8988T (cell line): ENCODE results near the gene MARCHF5.
"Not testable (repeated sequence)": the region's sequence is repeated elsewhere in the genome, so short reads cannot be mapped to it uniquely, and the experiment has no call there.

ENCODE experiments used
- DNase-seq: peaks from one replicate; pipeline ENCODE4 v3.0.0; 2011

MARCHF5 gene

DNA sequence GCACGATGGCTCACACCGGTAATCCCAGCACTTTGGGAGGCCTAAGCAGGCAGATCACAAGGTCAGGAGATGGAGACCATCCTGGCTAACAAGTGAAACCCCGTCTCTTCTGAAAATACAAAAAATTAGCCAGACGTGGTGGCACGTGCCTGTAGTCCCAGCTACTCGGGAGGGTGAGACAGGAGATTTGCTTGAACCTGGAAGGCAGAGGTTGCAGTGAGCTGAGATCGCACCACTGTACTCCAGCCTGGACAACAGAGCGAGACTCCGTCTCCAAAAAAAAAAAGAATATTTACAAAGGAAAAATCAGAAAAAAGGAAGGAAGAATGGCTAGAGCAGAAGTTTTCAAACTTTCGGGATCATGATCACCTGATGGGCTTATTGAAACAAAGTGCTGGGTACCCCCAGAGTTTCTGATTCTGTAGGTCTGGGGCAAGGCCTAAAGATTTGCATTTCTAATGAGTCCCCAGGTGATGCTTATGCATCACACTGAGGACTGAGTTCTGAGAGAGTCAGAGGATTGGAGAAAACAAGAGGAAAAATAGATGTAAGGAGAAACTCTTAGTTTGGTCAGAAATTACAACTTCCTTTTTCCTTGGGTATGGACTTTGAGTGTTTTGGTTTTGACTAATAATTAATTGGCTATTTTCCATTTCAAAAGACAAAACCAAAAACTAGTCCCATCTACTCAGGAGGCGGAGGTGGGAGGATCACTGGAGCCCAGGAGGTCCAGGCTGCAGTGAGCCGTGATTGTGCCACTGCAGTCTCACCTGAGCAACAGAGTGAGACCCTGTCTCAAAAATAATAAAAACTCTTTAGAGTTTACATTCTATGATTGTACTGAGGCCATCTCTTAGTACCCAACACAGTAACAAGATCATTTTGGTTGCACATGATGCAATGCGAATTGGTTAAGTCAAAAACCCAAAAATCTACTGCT is 14.4 kb downstream of the MARCHF5 start:
- DNase-seq = no peak

DNA sequence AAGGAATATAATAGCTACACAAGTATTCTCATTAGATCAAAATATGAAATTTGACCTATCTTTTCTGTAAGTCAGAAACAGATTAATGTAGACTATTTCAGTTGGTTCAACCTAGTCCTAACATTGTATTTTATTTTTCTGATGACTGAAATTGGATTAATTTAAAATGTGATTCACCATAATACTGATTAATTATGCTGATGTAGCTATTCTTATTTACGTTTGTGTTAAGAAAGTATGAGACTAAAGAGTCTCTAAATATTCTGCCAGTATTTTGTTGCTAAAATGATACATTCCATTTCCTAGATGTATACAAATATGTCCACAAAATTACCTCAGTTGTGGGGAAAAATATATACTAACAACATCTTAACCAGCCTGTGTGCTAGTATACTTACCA is 18.3 kb downstream of the MARCHF5 start:
- DNase-seq = no peak

DNA sequence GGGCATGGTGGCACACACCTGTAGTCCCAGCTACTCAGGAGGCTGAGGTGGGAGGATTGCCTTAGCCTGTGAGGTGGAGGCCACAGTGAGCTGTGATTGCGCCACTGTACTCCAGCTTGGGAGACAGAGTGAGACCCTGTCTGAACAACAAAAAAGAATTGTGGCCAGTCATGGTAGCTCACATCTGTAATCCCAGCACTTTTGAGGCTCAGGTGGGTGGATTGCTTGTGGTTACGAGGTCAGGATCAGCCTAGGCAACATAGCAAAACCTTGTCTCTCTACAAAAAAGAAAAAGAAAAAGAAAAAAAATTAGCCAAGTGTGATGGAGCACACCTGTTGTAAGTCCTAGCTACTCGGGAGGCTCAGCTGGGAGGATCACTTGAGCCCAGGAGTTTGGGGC is 22.8 kb downstream of the MARCHF5 start:
- no peak for DNase-seq

DNA sequence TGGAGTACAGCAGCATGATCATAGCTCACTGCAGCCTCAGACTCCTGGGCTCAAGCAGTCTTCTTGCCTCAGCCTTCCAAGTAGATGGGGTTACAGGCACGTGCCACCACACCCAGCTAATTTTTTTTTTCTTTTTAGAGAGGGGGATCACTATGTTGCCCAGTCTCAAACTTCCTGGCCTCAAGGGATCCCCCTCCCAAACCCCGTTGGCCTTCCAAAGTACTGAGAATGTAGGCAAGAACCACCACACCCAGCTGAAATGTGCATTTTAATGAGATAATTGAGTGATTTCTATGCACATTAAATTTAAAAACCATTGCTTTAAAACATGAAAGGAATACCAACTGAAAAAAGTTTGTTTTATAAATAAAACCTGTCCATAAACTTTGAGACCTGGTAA is 25.6 kb downstream of the MARCHF5 start:
- DNase-seq = no peak

DNA sequence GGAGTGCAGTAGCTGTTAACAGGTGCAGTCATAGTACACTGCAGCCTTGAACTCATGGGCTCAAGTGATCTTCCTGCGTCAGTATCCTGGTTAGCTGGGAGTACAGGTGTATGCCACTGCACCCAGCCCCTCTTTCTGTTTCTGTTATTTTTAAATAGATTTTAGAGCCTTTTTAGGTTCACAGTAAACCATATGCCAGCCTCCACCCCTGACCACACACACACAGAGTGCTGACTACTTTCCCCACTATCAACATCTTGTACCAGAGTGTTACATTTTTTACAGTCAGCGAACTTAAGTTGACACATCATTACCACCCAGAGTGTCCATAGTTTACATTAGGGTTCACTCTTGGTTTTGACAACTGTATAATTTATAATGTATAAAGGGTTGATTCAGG is 32.1 kb downstream of the MARCHF5 start:
- no peak for DNase-seq

DNA sequence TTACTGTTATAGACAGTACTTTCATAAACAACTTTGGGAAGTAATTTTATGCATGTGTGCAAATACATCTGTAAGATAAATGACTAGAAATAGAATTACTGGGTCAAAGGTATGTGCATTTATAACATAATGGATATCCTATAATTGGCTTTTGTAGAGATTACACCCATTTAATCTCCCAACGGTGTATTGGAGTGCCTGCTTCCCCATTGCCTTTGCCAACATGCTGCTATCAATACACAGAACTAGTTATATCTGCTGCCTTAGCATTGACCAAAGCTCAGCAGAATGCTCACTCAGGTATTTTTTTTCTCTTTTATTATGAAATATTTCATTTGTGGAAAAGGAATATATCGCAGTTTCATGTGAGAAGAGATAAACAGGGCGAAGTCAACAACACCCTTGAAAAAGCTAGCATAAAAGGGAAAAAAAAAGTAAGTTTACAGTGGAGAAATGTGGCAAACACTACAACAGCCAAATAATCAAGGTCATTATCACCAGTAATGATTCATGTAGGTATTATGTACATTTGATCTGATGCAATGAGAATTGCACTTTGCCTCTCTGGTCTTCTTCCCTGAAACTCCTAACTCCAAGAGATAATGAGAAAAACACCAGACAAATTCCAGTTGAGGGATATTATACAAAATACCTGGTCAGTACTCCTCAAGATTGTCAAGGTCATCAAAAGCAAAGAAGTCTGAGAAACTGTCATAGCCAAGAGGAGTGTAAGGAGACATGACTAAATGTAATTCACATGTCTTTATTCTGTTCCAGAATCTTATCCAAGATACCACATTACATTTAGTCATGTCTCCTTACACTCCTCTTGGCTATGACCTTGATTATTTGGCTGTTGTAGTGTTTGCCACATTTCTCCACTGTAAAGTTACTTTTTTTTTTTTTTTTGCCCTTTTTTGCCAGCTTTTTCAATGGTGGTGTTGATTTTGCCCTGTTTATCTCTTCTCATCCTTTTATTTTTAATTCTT is 36.8 kb downstream of the MARCHF5 start:
- DNase-seq = no peak

DNA sequence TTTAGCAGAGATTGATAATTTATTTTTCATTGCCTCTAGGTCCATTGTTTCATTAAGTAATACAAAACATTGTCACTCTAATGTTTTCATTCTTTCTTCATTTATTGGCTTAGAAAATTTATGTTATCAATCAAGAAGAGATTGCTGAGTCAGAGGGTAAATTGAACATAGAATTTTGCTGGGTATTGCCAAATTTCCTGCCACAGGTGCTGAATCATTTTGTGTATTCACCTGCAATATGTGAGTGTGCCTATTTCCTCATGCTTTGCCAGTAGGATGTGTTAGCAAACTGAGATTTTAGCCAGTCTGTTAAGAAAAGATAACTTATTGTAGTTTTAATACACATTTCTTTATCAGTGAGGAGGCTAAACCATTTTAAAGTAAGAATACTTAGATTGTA is 38.0 kb downstream of the MARCHF5 start:
- no peak for DNase-seq

DNA sequence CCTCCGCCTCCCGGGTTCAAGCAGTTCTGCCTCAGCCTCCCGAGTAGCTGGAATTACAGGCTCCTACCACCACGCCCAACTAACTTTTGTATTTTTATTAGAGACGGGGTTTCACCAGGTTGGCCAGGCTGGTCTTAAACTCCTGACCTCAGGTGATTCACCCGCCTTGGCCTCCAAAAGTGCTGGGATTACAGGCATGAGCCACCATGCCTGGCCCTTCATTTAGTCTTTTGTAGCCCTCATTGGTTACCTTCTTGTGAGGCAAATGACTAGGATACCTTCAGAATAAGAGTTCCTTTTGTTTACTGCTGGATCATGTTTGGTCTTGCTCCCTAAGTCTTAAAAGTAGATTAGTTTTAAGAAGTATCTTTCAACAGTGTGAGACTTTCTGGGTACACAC is 39.0 kb downstream of the MARCHF5 start:
- not testable (repeated sequence) for DNase-seq

DNA sequence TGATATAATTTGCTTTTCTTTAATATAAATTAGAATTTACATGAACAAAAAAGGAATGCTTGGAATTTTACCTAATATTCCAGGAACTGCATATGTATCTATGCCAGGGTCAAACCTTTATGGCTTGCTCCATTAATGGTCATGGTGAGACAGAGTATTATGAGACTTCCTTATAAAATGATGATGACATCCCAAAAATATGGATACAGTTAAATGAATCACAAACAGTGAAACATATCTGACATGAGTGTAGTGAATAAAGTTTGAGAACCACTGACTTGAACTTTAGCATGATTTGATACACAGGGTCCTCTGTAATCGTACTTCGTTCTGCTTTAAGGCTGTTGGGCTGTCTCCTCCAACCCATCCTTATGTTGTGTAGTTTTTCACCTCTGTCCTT is 51.8 kb downstream of the MARCHF5 start:
- DNase-seq = no peak

DNA sequence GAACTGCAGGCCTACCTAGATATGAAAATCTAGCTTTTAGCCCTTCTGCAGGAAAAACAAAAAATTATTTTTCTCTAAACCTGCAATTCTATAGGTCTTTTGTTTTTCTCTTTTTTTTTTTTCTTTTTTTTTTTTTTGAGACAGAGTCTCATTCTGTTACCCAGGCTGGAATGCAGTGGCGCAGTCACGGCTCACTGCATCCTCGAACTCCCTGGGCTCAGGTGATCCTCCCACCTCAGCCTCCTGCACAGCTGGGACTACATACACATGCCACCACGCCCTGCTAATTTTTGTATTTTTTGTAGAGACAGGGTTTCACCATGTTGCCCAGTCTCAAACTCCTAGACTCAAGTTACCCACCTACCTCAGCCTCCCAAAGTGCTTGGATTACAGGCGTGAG is 54.6 kb downstream of the MARCHF5 start:
- DNase-seq = not testable (repeated sequence)

DNA sequence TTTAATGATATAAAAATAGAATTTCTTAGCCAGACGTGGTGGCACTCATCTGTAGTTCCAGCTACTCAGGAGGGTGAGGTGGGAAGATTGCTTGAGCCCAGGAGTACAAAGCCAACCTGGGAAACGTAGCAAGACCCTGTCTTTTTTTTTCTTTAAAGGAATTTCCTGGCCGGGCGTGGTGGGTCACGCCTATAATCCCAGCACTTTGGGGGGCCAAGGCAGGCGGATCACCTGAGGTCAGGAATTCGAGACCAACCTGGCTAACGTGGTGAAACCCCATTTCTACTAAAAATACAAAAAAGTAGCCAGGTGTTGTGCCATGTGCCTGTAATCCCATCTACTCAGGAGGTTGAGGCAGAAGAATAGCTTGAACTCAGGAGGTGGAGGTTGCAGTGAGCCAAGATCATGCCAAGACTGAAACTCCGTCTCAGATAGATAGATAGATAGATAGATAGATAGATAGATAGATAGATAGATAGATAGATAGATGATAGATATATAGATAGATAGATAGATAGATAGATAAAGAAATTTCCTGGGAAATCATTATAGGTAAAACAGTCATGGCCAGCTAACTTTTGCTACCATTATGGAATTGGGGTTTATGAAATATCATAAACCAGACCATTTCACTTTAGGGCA is 56.2 kb downstream of the MARCHF5 start:
- DNase-seq = not testable (repeated sequence)

DNA sequence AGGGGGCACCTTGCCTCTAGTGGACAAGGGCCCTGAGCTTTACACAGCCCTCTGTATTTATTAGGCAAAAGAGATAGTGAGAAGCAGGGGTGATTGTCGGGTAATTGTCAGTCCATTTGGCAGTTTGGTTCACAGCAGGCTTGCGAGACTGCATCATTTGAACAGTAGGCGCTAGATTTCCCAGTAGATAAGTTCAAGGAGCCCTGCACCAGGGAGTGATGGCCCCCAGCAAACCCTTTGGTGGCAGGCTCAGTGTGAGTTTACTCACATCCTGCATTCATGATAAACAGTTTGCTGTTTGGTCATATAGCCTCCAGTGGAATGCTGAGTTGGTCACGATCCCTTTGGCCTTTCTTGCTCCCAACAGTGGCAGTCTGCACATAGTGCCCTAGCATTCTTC is 59.4 kb downstream of the MARCHF5 start:
- no peak for DNase-seq

DNA sequence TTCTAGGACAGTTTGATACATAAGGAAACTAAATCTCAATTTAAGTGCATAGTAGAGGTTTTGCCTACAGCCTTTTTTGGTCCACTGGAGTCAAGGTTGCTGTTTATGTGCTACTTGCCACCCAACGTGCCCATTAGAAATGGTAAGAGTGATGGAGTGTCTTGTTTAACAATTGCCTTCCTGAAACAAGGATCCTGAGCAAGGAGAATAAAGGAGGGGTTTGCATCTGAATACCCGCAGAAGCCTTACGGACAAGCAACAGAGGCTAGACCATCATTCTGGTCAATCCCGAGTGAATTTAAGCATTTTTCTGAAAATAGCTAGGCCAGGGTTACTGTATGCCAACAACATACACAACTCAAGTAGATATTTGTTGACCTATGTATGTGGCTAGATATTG is 63.6 kb downstream of the MARCHF5 start:
- DNase-seq = no peak

DNA sequence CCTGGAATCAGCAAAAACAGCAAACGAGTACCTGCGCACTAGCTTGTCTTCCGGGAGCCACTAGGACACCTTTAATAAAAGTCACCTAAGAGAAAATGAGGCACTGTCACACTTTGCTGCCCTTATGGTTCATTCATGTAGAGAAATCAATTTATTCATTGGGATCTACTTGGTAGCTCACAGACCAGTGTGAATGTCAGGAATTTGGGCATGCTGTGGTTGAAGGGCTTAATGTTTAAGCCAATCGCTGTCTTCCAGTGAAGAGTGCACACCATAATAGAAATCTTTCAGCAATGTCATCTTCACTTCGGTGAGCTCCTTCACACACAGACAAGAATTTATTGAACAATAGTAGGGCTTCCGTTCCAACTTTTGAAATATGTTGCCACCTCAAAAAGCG is 65.1 kb downstream of the MARCHF5 start:
- no peak for DNase-seq

DNA sequence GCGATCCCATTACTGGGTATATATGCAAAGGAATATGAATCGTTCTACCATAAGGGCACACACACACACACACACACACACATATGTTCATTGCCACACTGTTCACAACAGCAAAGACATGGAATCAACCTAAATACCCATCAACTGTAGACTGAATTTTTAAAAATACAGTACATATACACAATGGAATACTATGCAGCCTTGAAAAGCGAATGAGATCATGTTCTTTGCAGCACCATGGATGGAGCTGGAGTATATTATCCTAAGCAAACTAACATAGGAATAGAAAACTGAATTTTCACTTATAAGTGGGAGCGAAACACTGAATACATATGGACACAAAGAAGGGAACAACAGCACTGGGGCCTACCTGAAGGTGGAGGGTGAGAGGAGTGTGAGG is 72.5 kb downstream of the MARCHF5 start:
- DNase-seq = no peak

DNA sequence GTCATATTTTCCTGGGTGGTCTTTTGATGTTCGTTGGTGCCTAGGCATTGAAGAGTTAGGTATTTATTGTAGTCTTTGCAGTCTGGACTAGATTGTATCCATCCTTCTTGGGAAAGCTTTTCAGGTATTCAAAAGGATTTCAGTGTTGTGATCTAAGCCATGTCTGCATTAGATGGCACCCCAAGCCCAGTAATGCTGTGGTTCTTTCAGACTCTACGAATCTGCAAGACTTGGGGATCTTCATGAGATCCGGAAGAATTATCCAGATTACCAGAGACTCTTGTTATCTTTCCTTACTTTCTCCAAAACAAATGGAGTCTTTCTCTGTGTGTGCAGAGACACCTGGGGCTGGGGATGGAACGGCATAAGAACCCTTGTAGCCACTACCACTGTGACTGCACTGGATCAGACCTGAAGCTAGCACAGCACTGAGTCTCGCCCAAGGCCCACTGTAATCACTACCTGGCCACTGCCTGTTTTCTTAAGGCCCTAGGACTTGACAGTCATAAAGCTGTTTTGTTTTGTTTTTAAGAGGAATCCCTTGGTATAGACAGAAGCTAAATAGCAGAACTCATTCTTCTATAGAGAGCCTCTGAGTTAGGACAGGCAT is 75.5 kb downstream of the MARCHF5 start:
- no peak for DNase-seq

DNA sequence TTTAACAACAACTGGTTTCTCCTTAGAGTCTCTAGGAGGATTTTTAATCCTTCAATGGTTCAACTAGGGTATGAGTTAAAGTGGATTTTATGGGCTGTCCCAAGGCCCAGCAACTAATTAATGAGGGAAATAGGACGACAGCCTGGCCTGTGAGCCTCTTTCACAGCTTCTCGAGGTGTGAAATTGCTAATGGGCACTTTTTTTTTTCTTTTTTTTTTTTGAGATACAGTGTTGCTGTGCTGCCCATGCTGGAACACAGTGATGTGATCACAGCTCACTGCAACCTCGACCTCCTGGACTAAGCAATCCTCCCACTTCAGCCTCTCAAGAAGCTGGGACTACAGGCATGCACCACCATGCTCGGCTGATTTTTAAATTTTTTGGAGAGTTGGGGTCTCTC is 87.0 kb downstream of the MARCHF5 start:
- DNase-seq = no peak

DNA sequence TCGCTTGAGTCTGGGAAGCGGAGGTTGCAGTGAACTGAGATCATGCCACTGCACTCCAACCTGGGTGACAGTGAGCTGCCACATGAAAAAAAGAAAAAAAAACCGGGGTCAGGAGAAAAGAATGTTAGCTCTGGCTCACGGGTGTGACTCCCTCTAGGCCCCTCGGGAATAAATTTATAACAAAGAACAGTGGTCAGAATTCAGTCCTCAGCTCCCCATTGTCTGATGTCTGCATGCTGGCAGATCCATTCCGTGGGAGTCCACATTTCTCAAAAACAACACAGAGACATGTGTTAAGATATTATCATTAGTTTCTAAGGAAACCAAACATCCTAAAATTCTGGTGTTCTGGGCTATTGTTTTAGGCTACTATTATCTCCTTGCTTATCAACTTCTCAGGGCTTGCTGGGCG is 90.6 kb downstream of the MARCHF5 start:
- DNase-seq = no peak

DNA sequence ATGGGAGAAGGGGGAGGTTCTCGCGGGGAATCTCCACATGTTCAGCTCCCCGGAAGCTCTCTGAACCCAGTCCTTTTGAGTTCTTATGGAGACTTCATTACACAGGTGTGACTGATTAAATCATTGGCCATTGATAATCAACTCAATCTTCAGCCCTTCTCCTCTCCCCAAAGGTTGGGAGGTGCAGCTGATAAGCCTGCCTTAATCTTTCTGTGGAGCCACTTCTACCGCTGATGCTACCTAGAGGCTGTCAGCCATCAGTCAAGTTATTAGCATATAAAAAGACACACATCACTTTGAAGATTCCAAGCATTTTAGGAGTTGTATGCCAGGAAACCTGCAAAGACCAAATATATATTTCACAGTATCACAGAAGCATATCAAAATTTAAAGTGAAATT is 91.7 kb downstream of the MARCHF5 start:
- no peak for DNase-seq

DNA sequence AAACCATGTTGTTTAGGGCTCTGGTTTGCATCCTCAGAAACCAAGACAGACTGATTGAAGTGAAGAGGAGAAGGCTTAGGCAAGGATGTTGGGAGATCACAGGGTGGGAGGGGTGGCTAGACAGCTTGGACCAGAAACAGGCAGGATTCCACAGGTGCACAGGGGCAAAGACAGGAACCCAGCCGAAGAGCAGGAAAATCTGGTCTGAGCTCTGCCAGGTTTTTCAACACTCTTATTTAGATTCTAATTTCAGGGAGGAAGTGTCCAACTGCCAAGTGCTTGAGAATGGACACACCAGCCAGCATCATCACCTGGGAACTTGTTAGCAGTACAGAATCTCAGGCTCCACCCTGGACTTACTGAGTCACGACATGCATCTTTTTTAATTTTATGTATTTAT is 93.8 kb downstream of the MARCHF5 start:
- DNase-seq = no peak

DNA sequence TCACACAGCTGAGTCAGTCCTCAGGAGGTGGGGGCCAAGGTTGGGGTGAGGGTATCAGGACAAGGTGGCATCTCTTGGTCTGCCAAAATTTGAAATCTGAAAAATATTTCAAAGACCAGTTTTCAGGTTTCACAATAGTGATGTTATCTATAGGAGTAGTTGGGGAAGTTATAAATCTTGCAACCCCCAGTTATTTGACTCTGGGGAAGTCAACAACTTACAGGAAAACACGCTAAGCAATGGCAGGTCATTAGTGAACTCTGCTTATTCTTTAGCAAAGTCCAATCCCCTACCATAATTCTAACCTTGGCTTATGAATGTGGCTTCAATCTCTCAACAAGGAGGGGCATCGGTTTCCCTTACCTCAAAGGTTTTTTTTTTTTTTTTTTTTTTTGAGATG is 94.9 kb downstream of the MARCHF5 start:
- DNase-seq = no peak

DNA sequence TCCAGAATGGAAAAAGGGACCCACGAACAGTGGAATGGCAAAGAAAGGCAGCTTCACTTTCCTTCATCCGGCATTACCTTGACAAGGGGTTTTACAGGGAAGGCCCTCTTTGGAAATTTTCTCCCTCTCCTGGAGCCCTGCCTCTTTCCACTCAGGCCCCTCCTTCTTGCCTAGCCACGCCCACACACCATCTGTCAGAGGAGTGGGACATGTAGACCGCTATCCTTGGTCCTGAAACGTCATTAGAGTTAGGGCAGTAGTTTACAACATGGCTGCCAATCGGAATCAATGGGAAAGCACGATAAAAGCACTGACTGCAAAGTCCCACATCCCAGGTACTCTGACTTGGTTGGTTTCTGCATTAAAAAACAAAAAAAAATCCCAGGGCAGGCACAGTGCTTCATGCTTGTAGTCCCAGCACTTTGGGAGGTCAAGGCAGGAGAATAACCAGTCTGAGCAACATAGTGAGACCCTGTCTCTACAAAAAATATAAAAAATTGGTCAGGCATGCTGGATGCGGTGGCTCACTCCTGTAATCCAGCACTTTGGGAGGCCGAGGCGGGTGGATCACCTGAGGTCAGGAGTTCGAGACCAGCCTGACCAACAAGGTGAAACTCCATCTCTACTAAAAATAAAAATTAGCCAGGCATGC is 96.4 kb downstream of the MARCHF5 start:
- peak; percentile 36 for DNase-seq
